Loucy (cell line): ENCODE measurements around the gene ZNF394.

Experiments used
- H2AFZ ChIP-seq: fragments of 200-600 bp; sonication (generic); 2 replicates; pipeline ENCODE4 v1.6.0; 2016; ENCODE audit warnings: antibody characterized with exemption, mild to moderate bottlenecking, low read length, moderate library complexity
- H3F3A ChIP-seq: fragments of 200-600 bp; 2 replicates; pipeline ENCODE4 v1.6.0; 2016; ENCODE audit warnings: antibody characterized with exemption, low read depth, mild to moderate bottlenecking
- H3K27me3 ChIP-seq: fragments of 200-600 bp; sonication (generic); 2 replicates; pipeline ENCODE4 v1.6.1; 2014; ENCODE audit warnings: low read length, mild to moderate bottlenecking; ENCODE audit not compliant: insufficient read depth, poor library complexity, severe bottlenecking
- H3K36me3 ChIP-seq: fragments of 200-600 bp; sonication (generic); 2 replicates; pipeline ENCODE4 v1.6.1; 2016; ENCODE audit warnings: low read length; ENCODE audit not compliant: insufficient read depth
- H3K4me1 ChIP-seq: fragments of 200-600 bp; sonication (generic); 2 replicates; pipeline ENCODE4 v1.5.1; 2014; ENCODE audit warnings: low read length, mild to moderate bottlenecking; ENCODE audit not compliant: insufficient read depth, poor library complexity, severe bottlenecking
- H3K4me2 ChIP-seq: fragments of 200-600 bp; sonication (generic); 2 replicates; pipeline ENCODE4 v1.6.0; 2014; ENCODE audit warnings: antibody characterized with exemption, low read length, low read depth, mild to moderate bottlenecking; ENCODE audit not compliant: poor library complexity, severe bottlenecking
- H3K4me3 ChIP-seq: fragments of 200-600 bp; sonication (generic); 2 replicates; pipeline ENCODE4 v1.5.1; 2014; ENCODE audit warnings: low read length, mild to moderate bottlenecking, mixed read lengths; ENCODE audit not compliant: poor library complexity, severe bottlenecking
- H3K79me2 ChIP-seq: fragments of 200-600 bp; sonication (generic); 2 replicates; pipeline ENCODE4 v1.6.1; 2014; ENCODE audit warnings: low read length; ENCODE audit not compliant: insufficient read depth
- H3K9ac ChIP-seq: fragments of 200-600 bp; sonication (generic); 2 replicates; pipeline ENCODE4 v1.6.0; 2014; ENCODE audit warnings: mild to moderate bottlenecking, low read depth, low read length, moderate library complexity; ENCODE audit not compliant: poor library complexity, severe bottlenecking
- H3K9me2 ChIP-seq: fragments of 200-600 bp; sonication (generic); replicated peaks from 2 replicates; pipeline ENCODE4 v1.6.1; 2016; ENCODE audit warnings: low read depth, low read length, mixed read lengths
- H3K9me3 ChIP-seq: fragments of 200-600 bp; sonication (generic); 2 replicates; pipeline ENCODE4 v1.6.1; 2014; ENCODE audit warnings: mild to moderate bottlenecking, antibody characterized with exemption, low read length, low read depth; ENCODE audit not compliant: insufficient read depth
- H4K20me1 ChIP-seq: fragments of 200-600 bp; sonication (generic); 2 replicates; pipeline ENCODE4 v1.6.0; 2014; ENCODE audit warnings: antibody characterized with exemption, low read length, mild to moderate bottlenecking; ENCODE audit not compliant: insufficient read depth, poor library complexity, severe bottlenecking
- EZH2phosphoT487 ChIP-seq: fragments of 200-600 bp; IDR thresholded peaks from 2 replicates; pipeline ENCODE4 v1.6.1; 2018; ENCODE audit warnings: antibody characterized with exemption, mild to moderate bottlenecking, moderate library complexity, borderline replicate concordance
- TF ChIP-seq, protein P1 (sequence below): fragments of 200-600 bp; sonication (generic); conservative IDR thresholded peaks from 2 replicates; pipeline ENCODE4 v1.5.1; 2014; ENCODE audit warnings: mild to moderate bottlenecking, antibody characterized with exemption, low read length

ZNF394 gene

DNA sequence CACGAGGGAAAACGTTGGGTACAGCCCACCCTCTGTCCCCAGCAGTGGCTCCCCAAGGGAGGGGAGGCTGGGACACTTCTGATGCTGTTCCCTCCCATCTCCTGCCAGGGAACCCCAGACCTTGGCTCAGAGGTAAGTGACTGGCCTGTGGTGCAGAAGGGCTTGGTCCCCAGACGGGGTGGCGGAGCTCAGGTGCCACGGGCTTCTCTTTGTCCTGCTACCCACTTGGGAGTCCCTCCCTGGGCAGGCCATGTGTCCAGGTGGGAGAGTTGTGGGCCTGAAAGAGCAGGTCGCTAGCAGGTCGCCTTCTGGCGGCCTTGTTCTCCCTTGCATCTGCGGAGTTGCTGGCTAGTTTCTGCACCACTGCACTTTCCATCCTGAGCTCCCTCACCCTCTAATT, 44.2 kb downstream of the ZNF394 start:
- Histone ChIP-seq H3F3A (no peaks in the 10 kb centered on the region), H3K4me3 (no peak overlapping the region), H3K36me3 (peaks cover 75% of the 10 kb centered on the region), H3K9ac (no peak overlapping the region), H3K79me2 (peaks cover 36% of the 10 kb centered on the region), H3K27me3 (no peaks in the 10 kb centered on the region), H3K9me2 (no peaks in the 10 kb centered on the region), H3K9me3 (no peaks in the 10 kb centered on the region), H4K20me1 (peaks cover 36% of the 10 kb centered on the region), H3K4me2 (no peak overlapping the region), H2AFZ (no peak overlapping the region), H3K4me1 (peaks cover under 1% of the 10 kb centered on the region)
- no peak for TF ChIP-seq EZH2phosphoT487
- TF ChIP-seq, protein P1, sequence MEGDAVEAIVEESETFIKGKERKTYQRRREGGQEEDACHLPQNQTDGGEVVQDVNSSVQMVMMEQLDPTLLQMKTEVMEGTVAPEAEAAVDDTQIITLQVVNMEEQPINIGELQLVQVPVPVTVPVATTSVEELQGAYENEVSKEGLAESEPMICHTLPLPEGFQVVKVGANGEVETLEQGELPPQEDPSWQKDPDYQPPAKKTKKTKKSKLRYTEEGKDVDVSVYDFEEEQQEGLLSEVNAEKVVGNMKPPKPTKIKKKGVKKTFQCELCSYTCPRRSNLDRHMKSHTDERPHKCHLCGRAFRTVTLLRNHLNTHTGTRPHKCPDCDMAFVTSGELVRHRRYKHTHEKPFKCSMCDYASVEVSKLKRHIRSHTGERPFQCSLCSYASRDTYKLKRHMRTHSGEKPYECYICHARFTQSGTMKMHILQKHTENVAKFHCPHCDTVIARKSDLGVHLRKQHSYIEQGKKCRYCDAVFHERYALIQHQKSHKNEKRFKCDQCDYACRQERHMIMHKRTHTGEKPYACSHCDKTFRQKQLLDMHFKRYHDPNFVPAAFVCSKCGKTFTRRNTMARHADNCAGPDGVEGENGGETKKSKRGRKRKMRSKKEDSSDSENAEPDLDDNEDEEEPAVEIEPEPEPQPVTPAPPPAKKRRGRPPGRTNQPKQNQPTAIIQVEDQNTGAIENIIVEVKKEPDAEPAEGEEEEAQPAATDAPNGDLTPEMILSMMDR = no peak

- H3K4me1 ChIP-seq = no peaks in the 10 kb centered on the region
- peaks cover 89% of the 10 kb centered on the region; the same call in 1 of the 2 replicates for H3K36me3 ChIP-seq
- H3K4me2 ChIP-seq = no peak overlapping the region
- TF ChIP-seq EZH2phosphoT487 = no peak
- TF ChIP-seq, protein P1 = no peak
- no peaks in the 10 kb centered on the region for H3F3A ChIP-seq
- peaks cover 12% of the 10 kb centered on the region for H4K20me1 ChIP-seq
- no peak overlapping the region for H3K9ac ChIP-seq
- no peaks in the 10 kb centered on the region for H3K9me2 ChIP-seq
- no peak overlapping the region for H3K4me3 ChIP-seq
- peaks cover 9% of the 10 kb centered on the region; the same call in 1 of the 2 replicates for H3K79me2 ChIP-seq
- H3K27me3 ChIP-seq = no peaks in the 10 kb centered on the region
- no peak overlapping the region for H2AFZ ChIP-seq
- no peaks in the 10 kb centered on the region for H3K9me3 ChIP-seq
These were observed 47.0 kb downstream of the ZNF394 start for GRCh38 chr7:99453105-99453504.

DNA sequence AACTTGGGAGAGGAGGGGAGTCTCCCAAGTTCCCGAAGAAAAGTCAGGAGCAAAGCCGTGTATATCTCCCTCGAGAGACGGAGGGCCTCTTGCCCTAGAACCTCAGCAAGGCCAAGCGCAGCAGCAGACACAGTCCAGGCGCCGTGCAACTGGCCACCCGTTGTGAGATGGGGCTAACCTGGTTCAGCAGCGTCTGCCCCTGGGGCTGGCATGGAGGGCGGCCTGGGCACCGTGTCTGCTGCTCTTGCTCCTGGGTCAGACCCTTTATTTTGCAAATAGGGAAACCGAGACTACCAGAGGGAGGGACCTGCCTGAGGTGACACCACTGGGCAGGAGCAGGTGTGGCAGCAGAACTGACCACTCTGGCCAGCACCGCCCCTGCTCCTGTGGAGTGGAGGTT, 47.5 kb downstream of the ZNF394 start:
- Histone ChIP-seq H4K20me1 (peaks cover 6% of the 10 kb centered on the region), H3K9me3 (no peaks in the 10 kb centered on the region), H3K4me2 (no peak overlapping the region), H2AFZ (no peak overlapping the region), H3K4me3 (no peak overlapping the region), H3F3A (no peaks in the 10 kb centered on the region), H3K4me1 (no peaks in the 10 kb centered on the region), H3K36me3 (peaks cover 89% of the 10 kb centered on the region; the same call in 1 of the 2 replicates), H3K9me2 (no peaks in the 10 kb centered on the region), H3K9ac (no peak overlapping the region), H3K27me3 (no peaks in the 10 kb centered on the region), H3K79me2 (peaks cover 3% of the 10 kb centered on the region; the same call in 1 of the 2 replicates)
- TF ChIP-seq, protein P1 = no peak
- no peak for TF ChIP-seq EZH2phosphoT487
